BE2C (cell line): ENCODE results near the gene PARD6B.
A peak's percentile ranks its signal among the peaks of the same experiment; 100 is the strongest.
"Not testable (repeated sequence)": the region's sequence is repeated elsewhere in the genome, so short reads cannot be mapped to it uniquely, and the experiment has no call there.

Experiments
- DNase-seq: peaks from one replicate; pipeline ENCODE4 v3.0.0-alpha.2; 2020
- H3K27me3 ChIP-seq: fragments of 250-450 bp; sonication (Bioruptor Pico); 2 replicates; pipeline ENCODE4 v1.5.1; 2020; ENCODE audit warnings: mild to moderate bottlenecking
- H3K36me3 ChIP-seq: fragments of 250-450 bp; sonication (Bioruptor Pico); 2 replicates; pipeline ENCODE4 v1.5.1; 2020; ENCODE audit warnings: mild to moderate bottlenecking
- H3K4me1 ChIP-seq: fragments of 250-450 bp; sonication (Bioruptor Pico); 2 replicates; pipeline ENCODE4 v1.5.1; 2020
- H3K4me3 ChIP-seq: 2 replicates; pipeline ENCODE4 v1.5.1; 2011; ENCODE audit warnings: low read depth, low read length
- H3K9me3 ChIP-seq: fragments of 250-450 bp; sonication (Bioruptor Pico); 2 replicates; pipeline ENCODE4 v1.5.1; 2020
- TF ChIP-seq, protein P1 (sequence below): IDR thresholded peaks from 2 replicates; pipeline ENCODE4 v1.5.1; 2012; ENCODE audit warnings: mild to moderate bottlenecking, low read depth, low read length

The PARD6B gene

DNA sequence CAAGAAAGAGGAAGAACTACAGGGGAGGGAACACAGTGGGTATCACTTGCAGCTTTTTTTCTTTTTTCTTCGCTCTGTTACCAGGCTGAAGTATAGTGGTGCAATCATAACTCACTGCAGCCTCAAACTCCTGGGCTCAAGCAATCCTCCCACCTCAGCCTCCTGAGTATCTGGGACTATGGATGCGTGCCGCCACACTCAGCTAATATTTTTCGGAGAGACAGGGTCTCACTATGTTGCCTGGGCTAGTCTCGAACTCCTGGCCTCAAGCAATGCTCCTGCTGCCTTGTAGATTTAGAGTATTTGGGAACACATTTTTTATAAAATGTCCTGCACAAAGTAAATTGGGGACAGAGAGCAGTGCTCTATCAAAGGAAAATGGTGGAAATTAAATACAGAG, 28.3 kb downstream of the PARD6B start:
- DNase-seq: no peak
- H3K27me3 ChIP-seq: no peaks in the 10 kb centered on the region
- H3K4me1 ChIP-seq: peaks cover 12% of the 10 kb centered on the region
- no peaks in the 10 kb centered on the region for H3K36me3 ChIP-seq
- H3K4me3 ChIP-seq: no peak overlapping the region
- H3K9me3 ChIP-seq: no peaks in the 10 kb centered on the region
- TF ChIP-seq, protein P1, sequence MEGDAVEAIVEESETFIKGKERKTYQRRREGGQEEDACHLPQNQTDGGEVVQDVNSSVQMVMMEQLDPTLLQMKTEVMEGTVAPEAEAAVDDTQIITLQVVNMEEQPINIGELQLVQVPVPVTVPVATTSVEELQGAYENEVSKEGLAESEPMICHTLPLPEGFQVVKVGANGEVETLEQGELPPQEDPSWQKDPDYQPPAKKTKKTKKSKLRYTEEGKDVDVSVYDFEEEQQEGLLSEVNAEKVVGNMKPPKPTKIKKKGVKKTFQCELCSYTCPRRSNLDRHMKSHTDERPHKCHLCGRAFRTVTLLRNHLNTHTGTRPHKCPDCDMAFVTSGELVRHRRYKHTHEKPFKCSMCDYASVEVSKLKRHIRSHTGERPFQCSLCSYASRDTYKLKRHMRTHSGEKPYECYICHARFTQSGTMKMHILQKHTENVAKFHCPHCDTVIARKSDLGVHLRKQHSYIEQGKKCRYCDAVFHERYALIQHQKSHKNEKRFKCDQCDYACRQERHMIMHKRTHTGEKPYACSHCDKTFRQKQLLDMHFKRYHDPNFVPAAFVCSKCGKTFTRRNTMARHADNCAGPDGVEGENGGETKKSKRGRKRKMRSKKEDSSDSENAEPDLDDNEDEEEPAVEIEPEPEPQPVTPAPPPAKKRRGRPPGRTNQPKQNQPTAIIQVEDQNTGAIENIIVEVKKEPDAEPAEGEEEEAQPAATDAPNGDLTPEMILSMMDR: no peak

DNA sequence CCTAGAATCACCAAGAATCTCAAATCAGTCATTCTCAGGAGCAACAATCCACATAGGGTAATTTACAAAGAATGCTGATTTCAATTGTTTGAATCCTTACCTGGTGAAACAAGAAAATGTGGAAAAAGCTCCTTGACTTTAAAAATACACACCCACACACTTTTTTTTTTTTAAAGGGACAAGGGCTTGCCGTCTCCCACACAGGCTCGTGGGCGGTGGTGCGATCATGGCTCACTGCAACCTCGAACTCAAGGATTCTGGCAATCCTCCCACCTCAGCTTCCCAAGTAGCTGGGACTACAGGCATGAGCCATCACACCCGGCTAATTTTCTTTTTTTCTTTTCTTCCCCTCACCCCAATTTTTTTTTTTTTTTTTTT, 30.7 kb downstream of the PARD6B start:
- TF ChIP-seq, protein P1: no peak
- DNase-seq: no peak
- peaks cover 12% of the 10 kb centered on the region for H3K4me1 ChIP-seq

DNA sequence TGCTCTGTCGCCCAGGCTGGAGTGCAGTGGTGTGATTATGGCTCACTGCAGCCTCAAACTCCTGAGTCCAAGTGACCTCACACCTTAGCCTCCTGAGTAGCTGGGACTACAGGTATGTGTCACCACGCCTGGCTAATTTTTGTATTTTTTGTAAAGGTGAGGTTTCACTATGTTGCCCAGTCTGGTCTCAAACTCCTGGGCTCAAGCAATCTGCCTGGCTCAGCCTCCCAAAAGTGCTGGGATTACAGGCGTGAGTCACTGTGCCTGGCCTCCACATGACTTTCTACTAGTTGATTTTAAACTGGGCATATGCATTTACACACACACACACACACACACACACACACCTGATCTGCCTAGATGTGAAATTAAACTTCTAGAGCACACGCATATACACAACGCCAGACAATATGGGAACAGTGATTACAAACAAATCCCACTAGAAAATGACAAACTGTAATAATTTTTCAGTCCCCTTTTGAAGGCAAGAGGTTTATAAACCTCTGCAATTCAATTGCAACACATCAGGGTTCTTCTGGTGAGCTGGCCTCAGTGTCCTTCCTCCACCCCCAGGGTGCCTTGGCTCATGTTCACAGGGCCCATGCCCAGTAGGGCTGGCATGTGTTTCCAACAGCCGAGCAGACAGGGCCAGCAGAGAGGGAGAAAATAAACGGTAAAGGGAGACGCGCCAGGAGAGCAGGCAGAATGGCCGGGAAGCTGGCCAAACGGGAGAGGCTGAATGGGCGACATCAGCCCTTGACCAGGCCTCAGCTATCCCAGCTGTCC, 31.2 kb downstream of the PARD6B start:
- Histone ChIP-seq H3K4me3 (no peak overlapping the region), H3K4me1 (peaks cover 12% of the 10 kb centered on the region), H3K27me3 (no peaks in the 10 kb centered on the region), H3K36me3 (no peaks in the 10 kb centered on the region), H3K9me3 (no peaks in the 10 kb centered on the region)
- TF ChIP-seq, protein P1: no peak
- DNase-seq: peak; percentile 46

More for the DNA sequence above, 30.7 kb downstream of the PARD6B start:
- Histone ChIP-seq H3K36me3 (no peaks in the 10 kb centered on the region), H3K4me3 (no peak overlapping the region), H3K27me3 (no peaks in the 10 kb centered on the region), H3K9me3 (no peaks in the 10 kb centered on the region)

DNA sequence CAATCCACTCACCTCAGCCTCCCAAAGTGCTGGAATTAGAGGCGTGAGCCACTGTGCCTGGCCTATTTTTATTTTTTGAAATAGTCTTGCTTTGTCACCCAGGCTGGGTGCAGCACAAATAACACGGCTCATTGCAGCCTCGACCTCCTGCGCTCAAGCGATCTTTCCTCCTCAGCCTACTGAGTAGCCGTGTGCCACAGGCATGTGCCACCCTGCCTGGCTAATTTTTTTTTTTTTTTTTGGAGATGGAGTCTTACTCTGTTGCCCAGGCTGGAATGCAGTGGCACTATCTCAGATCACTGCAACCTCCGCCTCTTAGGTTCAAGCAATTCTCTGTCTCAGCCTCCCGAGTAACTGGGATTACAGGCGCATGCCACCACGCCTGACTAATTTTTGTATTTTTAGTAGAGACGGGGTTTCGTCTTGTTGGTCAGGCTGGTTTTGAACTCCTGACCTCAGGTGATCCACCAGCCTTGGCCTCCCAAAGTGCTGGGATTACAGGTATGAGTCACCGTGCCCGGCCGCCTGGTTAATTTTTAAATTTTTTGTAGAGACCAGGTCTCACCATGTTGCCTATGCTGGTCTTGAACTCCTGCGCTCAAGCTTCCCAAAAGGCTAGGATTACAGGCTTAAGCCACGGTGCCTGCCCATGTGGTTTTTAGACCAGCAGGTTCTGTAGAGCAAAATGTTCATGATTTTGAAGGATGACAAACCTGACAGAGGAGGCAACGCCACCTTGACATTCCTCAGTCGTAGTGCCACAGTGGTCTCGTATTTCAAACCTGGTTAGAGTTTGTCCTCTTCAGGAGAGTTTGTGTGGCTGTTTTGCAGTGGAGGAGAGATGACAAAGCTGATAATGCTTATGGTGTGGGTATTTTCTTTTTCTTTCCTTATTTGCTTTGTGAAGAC, 32.4 kb downstream of the PARD6B start:
- not testable (repeated sequence) for H3K27me3 ChIP-seq, H3K36me3 ChIP-seq, H3K9me3 ChIP-seq, DNase-seq, H3K4me3 ChIP-seq
- peaks cover 12% of the 10 kb centered on the region for H3K4me1 ChIP-seq

DNA sequence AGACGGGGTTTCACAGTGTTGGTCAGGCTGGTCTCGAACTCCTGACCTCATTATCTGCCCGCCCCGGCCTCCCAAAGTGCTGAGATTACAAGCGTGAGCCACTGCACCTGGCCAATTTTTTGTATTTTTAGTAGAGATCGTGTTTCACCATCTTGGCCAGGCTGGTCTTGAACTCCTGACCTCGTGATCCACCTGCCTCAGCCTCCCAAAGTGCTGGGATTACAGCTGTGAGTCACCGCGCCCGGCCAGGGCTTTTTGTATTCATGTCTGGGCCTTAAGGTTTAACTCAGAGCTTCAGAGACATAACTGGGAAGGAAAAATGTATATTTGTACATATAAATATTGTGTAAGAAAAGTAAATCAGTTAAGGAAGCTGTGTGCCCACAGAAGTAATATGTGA, 33.9 kb downstream of the PARD6B start:
- H3K27me3 ChIP-seq, H3K4me3 ChIP-seq, H3K9me3 ChIP-seq, H3K36me3 ChIP-seq, DNase-seq: not testable (repeated sequence)
- peaks cover 12% of the 10 kb centered on the region for H3K4me1 ChIP-seq

DNA sequence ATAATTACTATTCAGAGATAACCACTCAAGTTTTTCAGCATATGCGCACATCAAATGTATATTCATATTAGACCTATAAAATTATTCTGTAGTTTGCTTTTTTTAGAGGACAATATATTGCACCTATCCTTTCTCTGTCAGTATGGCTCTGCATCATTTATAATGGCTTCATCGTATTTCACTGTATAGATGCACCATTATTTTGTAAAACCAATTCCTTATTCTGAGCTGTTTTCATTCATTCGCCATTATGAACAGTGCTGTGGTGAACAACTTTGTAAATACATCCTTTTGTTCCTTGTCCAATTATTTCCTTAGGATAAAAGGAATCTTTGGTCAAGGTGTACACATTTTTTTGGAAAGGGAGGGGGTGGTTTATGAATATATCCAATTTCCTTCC, 34.3 kb downstream of the PARD6B start:
- H3K9me3 ChIP-seq: no peaks in the 10 kb centered on the region
- no peak overlapping the region for H3K4me3 ChIP-seq
- H3K27me3 ChIP-seq: no peaks in the 10 kb centered on the region
- TF ChIP-seq, protein P1: no peak
- H3K4me1 ChIP-seq: peaks cover 12% of the 10 kb centered on the region
- no peaks in the 10 kb centered on the region for H3K36me3 ChIP-seq
- no peak for DNase-seq

DNA sequence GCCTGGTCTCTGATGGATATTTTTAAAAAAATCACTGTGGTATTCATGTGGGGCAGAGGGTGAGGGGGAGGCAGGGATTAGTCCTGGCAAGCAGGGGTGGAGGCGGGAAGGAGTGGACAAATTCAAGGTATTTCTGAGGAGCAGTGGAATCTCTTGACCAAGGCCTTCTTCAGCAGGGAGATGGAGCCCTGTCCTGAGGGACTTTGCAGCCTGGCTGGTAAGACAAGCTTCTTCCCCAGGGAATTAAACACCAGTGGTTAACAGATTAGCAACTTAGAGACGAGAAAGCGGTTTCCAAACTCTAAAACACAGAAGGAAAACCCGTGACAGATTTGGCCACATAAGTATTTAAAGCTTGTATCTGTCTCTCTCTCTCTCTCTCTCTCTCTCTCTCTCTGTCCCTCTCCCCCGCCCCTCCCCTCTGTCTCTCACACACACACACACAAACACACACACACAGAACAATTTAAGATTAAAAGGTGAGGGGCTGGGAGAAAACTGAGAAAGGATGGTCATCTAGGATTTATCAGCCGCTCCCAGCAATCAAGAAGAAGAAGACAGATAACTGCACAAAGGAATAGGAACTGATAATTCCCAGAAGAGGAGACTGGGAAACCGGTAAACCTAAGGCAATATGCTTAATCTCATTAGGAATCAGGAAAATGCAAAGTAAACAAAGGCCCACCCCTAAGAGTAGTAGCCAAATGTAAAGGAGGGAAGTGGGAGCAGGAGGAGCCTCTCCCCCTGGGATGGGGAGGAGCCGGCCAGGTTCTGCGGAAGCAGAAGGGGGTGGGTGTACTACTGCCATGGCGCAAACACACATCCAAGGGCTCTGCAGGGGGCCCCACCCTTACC, 35.8 kb downstream of the PARD6B start:
- H3K4me3 ChIP-seq: not testable (repeated sequence)

DNA sequence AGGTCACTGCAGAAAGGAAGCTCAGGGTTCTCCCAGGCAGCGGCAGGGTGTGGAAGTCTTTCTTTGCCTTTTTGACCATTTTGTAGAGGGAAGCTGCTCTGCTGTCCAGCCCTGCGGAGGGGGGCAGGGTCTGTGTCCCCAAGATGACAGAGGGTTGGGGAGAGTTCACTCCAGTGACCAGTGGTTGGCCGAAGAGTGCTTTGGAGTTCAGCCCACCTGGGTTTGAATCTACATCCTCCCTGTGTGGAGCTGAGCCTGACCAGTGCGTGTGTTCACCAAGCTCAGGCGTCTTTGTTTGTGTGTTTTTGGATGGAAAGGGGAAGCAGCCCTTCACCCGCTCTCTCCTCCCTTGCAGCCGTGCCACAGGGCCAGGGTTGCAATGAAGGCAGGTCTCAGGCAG, 37.6 kb downstream of the PARD6B start:
- DNase-seq, H3K4me1 ChIP-seq, H3K9me3 ChIP-seq, H3K36me3 ChIP-seq, H3K27me3 ChIP-seq, H3K4me3 ChIP-seq: not testable (repeated sequence)

More for the DNA sequence above, 35.8 kb downstream of the PARD6B start:
- not testable (repeated sequence) for DNase-seq, H3K27me3 ChIP-seq, H3K4me1 ChIP-seq, H3K9me3 ChIP-seq, H3K36me3 ChIP-seq

DNA sequence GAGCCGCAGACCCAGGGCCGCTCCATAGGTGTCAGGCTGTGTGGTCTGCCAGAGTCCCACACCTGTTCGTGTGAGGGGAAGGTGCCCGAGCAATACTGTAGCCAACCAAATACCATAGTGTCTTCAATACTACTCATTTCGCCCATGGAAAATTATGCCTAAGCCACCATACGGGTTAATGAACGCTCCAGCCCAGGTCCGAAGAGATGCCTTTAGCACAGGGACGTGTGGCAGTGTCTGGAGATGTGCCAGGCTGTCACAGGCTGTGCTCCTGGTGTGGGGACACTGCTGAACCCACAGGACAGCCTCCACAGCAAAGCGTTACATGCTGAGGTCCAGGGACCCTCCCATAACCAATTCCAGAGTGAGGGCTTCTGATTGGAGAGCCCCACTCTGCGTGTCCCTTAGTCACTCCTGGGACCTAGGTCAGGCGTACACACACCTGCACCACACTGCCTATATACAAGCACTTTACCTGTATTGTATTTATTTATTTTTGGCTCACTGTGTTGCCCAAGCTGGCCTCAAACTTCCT, 38.2 kb downstream of the PARD6B start:
- H3K27me3 ChIP-seq, H3K9me3 ChIP-seq, H3K4me3 ChIP-seq, DNase-seq, H3K4me1 ChIP-seq, H3K36me3 ChIP-seq: not testable (repeated sequence)

DNA sequence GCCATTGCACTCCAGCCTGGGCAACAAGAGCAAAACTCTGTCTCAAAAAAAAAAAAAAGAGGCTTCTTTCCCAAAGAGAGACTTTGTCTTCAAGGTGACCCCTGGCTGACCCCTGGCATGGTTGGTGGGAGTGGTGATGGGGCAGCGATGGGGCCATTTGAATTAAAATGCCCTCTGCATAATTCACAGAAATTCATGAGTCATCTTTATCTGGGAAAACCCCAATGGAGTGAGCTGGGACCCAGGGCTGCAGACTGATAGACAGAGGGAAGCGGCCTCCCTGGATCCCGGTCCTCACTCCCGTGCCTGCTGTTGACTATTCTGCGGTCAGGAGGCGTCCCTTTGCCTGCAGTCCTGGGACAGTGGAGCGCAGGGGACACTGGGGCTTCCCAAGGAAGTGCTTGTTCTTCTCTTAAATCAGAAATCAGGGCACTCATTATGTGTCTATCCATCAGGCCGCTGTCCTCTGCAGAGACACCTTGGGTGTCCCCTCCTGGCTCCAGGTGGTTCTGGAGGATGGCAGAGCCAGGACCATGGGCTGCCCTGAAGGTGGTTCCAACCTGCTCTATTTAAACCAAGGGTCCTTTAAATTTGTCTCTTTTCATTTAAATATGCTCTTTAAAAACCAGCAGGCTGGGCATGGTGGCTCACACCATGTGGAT, 40.2 kb downstream of the PARD6B start:
- H3K4me1 ChIP-seq, H3K9me3 ChIP-seq, H3K27me3 ChIP-seq, H3K4me3 ChIP-seq, H3K36me3 ChIP-seq, DNase-seq: not testable (repeated sequence)
